Right lung (tissue), 5 donors: Measurements from ENCODE around the gene AHRR. TPM values are rescaled to one million over a fixed set of nuclear protein-coding genes. Genes with fewer than 3 reads are reported as not detected.
"Not testable (repeated sequence)": the region's sequence is repeated elsewhere in the genome, so short reads cannot be mapped to it uniquely, and the experiment has no call there.

Source experiments
- DNase-seq, 2 donors: peaks; one replicate each; pipeline ENCODE4 v3.0.0-alpha.2; 2013
- polyA plus RNA-seq, 5 donors: library from polyadenylated mRNA; unstranded; fragments of 120-200 nt; gene quantifications; one replicate each; pipeline versions ENCODE4 v1.2.1 to v1.2.3, GENCODE V29; 2013; ENCODE audit warnings: inconsistent platforms in 1 of 5, low replicate concordance in 1 of 5; ENCODE audit not compliant: insufficient read length in 5 of 5, insufficient read depth in 1 of 5

AHRR gene
- polyA plus RNA-seq, 5 donors: 2.5 to 7.6 (median 4.9) TPM

GRCh38 chr5:395156-395920, 73.8 kb downstream of the AHRR start:
- DNase-seq: no peak

GRCh38 chr5:395921-396530, 74.5 kb downstream of the AHRR start:
- DNase-seq: no peak

GRCh38 chr5:396531-396961, 75.0 kb downstream of the AHRR start:
- no peak for DNase-seq

GRCh38 chr5:398141-398474, 76.6 kb downstream of the AHRR start:
- DNase-seq: not testable (repeated sequence)

GRCh38 chr5:398475-399295, 77.2 kb downstream of the AHRR start:
- DNase-seq: no peak

- peak; percentile 88 to 92 for DNase-seq
These were observed 78.1 kb downstream of the AHRR start for GRCh38 chr5:399296-400281.

- DNase-seq: no peak
These were observed 79.0 kb downstream of the AHRR start for GRCh38 chr5:400282-401145.

GRCh38 chr5:401146-402034, 79.9 kb downstream of the AHRR start:
- no peak for DNase-seq

- DNase-seq: not testable (repeated sequence)
These were observed 80.7 kb downstream of the AHRR start for GRCh38 chr5:402219-402614.

- DNase-seq: no peak
These were observed 81.3 kb downstream of the AHRR start for GRCh38 chr5:402615-403359.

GRCh38 chr5:403995-404394, 82.5 kb downstream of the AHRR start:
- no peak for DNase-seq

- DNase-seq: no peak
These were observed 83.2 kb downstream of the AHRR start for GRCh38 chr5:404666-405241.

- no peak for DNase-seq
These were observed 83.9 kb downstream of the AHRR start for GRCh38 chr5:405421-405820.

- no peak for DNase-seq
These were observed 84.5 kb downstream of the AHRR start for GRCh38 chr5:406041-406440.

GRCh38 chr5:407051-407450, 85.5 kb downstream of the AHRR start:
- DNase-seq: no peak

GRCh38 chr5:407801-408268, 86.3 kb downstream of the AHRR start:
- DNase-seq: no peak

- DNase-seq: no peak
These were observed 89.5 kb downstream of the AHRR start for GRCh38 chr5:410911-411517.

- DNase-seq: no peak
These were observed 90.2 kb downstream of the AHRR start for GRCh38 chr5:411728-412127.
